Parathyroid adenoma (tissue), 2 donors: Measurements from ENCODE around the gene PSEN1.

Experiments used
- H2AFZ ChIP-seq: fragments of 300-600 bp; sonication (generic); one replicate; pipeline ENCODE4 v1.7.0; 2017; ENCODE audit warnings: antibody characterized with exemption, mild to moderate bottlenecking
- H3K27ac ChIP-seq: fragments of 300-600 bp; sonication (generic); one replicate; pipeline ENCODE4 v1.7.0; 2017
- H3K27me3 ChIP-seq: fragments of 300-600 bp; sonication (generic); one replicate; pipeline ENCODE4 v1.7.0; 2017; ENCODE audit warnings: low read length; ENCODE audit not compliant: control insufficient read depth, insufficient read depth
- H3K36me3 ChIP-seq: fragments of 300-600 bp; sonication (generic); one replicate; pipeline ENCODE4 v1.7.0; 2017; ENCODE audit warnings: low read length; ENCODE audit not compliant: control insufficient read depth, insufficient read depth
- H3K4me1 ChIP-seq: fragments of 300-600 bp; sonication (generic); one replicate; pipeline ENCODE4 v1.7.0; 2017; ENCODE audit warnings: control low read depth
- H3K4me2 ChIP-seq: fragments of 300-600 bp; sonication (generic); one replicate; pipeline ENCODE4 v1.7.0; 2017; ENCODE audit warnings: low read length
- H3K4me3 ChIP-seq: fragments of 300-600 bp; sonication (generic); one replicate; pipeline ENCODE4 v1.7.0; 2017; ENCODE audit warnings: low read depth, low read length
- H3K79me2 ChIP-seq: fragments of 300-600 bp; sonication (generic); one replicate; pipeline ENCODE4 v1.7.0; 2017; ENCODE audit warnings: control low read depth
- H3K9ac ChIP-seq: fragments of 300-600 bp; sonication (generic); one replicate; pipeline ENCODE4 v1.7.0; 2017; ENCODE audit warnings: mild to moderate bottlenecking
- H3K9me3 ChIP-seq: fragments of 300-600 bp; sonication (generic); one replicate; pipeline ENCODE4 v1.7.0; 2017; ENCODE audit warnings: low read length; ENCODE audit not compliant: control insufficient read depth
- TF ChIP-seq, protein P1 (sequence below): fragments of 300-600 bp; sonication (generic); IDR thresholded peaks from one replicate; pipeline ENCODE4 v1.7.0; 2017; ENCODE audit warnings: antibody characterized with exemption, mild to moderate bottlenecking
- donor health status: primary hyperparathyroidism.

PSEN1 gene

GRCh38 chr14:73237219-73237785 lies 101.0 kb downstream of the PSEN1 start, which contains the start of gene PAPLN:
Gene PAPLN (plus strand): TSS chr14:73237506. CDS start chr14:73239779, 2,273 bp downstream.
- no peak within 1 kb of the TSS for H3K27ac ChIP-seq
- peak within 1 kb of the TSS; percentile 49 for H3K4me2 ChIP-seq
- peak within 1 kb of the TSS; percentile 61 for H2AFZ ChIP-seq
- no peaks in the 10 kb centered on the region for H3K79me2 ChIP-seq
- H3K9ac ChIP-seq = no peak within 1 kb of the TSS
- H3K4me3 ChIP-seq = no peak within 1 kb of the TSS
- no peaks in the 10 kb centered on the region for H3K9me3 ChIP-seq
- TF ChIP-seq, protein P1, sequence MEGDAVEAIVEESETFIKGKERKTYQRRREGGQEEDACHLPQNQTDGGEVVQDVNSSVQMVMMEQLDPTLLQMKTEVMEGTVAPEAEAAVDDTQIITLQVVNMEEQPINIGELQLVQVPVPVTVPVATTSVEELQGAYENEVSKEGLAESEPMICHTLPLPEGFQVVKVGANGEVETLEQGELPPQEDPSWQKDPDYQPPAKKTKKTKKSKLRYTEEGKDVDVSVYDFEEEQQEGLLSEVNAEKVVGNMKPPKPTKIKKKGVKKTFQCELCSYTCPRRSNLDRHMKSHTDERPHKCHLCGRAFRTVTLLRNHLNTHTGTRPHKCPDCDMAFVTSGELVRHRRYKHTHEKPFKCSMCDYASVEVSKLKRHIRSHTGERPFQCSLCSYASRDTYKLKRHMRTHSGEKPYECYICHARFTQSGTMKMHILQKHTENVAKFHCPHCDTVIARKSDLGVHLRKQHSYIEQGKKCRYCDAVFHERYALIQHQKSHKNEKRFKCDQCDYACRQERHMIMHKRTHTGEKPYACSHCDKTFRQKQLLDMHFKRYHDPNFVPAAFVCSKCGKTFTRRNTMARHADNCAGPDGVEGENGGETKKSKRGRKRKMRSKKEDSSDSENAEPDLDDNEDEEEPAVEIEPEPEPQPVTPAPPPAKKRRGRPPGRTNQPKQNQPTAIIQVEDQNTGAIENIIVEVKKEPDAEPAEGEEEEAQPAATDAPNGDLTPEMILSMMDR = no peak
- H3K27me3 ChIP-seq = no peaks in the 10 kb centered on the region
- H3K36me3 ChIP-seq = no peaks in the 10 kb centered on the region
- no peaks in the 10 kb centered on the region for H3K4me1 ChIP-seq

GRCh38 chr14:73237786-73238423 lies 101.6 kb downstream of the PSEN1 start:
- Histone ChIP-seq H3K27ac (no peak overlapping the region), H3K9me3 (no peaks in the 10 kb centered on the region), H3K27me3 (no peaks in the 10 kb centered on the region), H3K4me2 (peak overlapping the region; percentile 49), H3K36me3 (no peaks in the 10 kb centered on the region), H3K4me1 (no peaks in the 10 kb centered on the region), H3K9ac (no peak overlapping the region), H2AFZ (peak overlapping the region; percentile 61), H3K79me2 (no peaks in the 10 kb centered on the region), H3K4me3 (no peak overlapping the region)
- TF ChIP-seq, protein P1 = no peak

DNA sequence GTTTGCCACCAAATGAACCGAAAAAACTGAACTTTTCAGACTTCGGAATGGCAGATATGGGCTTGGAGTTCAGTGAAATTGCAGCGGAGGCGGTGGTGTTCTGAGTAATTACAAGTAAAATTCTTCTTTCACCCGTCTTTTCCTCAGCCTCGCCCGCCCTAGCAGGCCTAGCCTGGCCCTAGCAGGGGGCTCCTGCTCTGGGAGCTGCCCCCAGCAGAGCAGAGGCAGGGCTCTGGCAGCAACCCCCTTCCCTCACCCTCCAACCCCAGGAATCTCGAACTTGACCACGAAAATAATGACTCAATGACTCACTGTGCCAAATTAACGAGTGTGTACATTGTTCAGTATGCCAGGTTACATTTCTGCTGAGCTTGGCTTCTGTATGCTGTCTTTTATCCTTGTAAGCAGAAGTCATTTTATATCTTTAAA lies 102.1 kb downstream of the PSEN1 start:
- Histone ChIP-seq H3K4me3 (no peak overlapping the region), H3K4me1 (no peaks in the 10 kb centered on the region), H3K9ac (no peak overlapping the region), H2AFZ (peak overlapping the region; percentile 61), H3K4me2 (no peak overlapping the region), H3K27me3 (no peaks in the 10 kb centered on the region), H3K9me3 (no peaks in the 10 kb centered on the region), H3K79me2 (no peaks in the 10 kb centered on the region), H3K27ac (no peak overlapping the region), H3K36me3 (no peaks in the 10 kb centered on the region)
- TF ChIP-seq, protein P1 = no peak

DNA sequence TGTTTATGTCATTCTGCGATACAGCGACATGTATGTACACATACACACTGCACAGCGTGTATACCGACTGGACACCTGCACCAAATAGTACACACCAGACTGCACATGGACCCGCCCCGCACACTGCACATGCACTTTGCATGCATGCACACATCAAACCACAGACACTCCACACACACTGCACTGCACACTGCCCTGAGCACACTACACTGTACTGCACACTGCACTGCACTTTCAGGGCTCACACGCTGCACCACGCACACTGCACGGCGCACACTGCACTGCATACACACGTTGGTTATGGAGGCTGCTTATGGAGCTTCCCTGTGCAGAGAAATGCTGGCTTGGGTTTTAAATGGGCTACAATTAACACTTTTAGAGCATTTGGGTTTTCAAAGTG lies 102.6 kb downstream of the PSEN1 start:
- H3K4me1 ChIP-seq = no peaks in the 10 kb centered on the region
- H3K9me3 ChIP-seq = no peaks in the 10 kb centered on the region
- H3K4me3 ChIP-seq = no peak overlapping the region
- H3K36me3 ChIP-seq = no peaks in the 10 kb centered on the region
- H3K4me2 ChIP-seq = no peak overlapping the region
- no peak overlapping the region for H3K27ac ChIP-seq
- TF ChIP-seq, protein P1 = no peak
- no peaks in the 10 kb centered on the region for H3K27me3 ChIP-seq
- no peak overlapping the region for H3K9ac ChIP-seq
- no peak overlapping the region for H2AFZ ChIP-seq
- H3K79me2 ChIP-seq = no peaks in the 10 kb centered on the region
